IPS-18a (cell line): ENCODE data around the gene IQCM.

ENCODE experiments used
- H3K27ac ChIP-seq: one replicate; pipeline ENCODE4 v1.5.1; 2013; ENCODE audit warnings: low read length
- H3K27me3 ChIP-seq: one replicate; pipeline ENCODE4 v1.6.1; 2013; ENCODE audit warnings: mild to moderate bottlenecking, low read length; ENCODE audit not compliant: control insufficient read depth, insufficient read depth
- H3K36me3 ChIP-seq: one replicate; pipeline ENCODE4 v1.6.1; 2013; ENCODE audit warnings: low read depth, low read length; ENCODE audit not compliant: control insufficient read depth
- H3K4me1 ChIP-seq: one replicate; pipeline ENCODE4 v1.6.1; 2013; ENCODE audit warnings: low read depth, low read length; ENCODE audit not compliant: control insufficient read depth
- H3K4me3 ChIP-seq: one replicate; pipeline ENCODE4 v1.5.1; 2013; ENCODE audit warnings: low read length
- H3K9ac ChIP-seq: one replicate; pipeline ENCODE4 v1.6.1; 2013; ENCODE audit warnings: mild to moderate bottlenecking, low read length, moderate library complexity
- H3K9me3 ChIP-seq: one replicate; pipeline ENCODE4 v1.6.1; 2013; ENCODE audit warnings: low read depth, low read length; ENCODE audit not compliant: control insufficient read depth

IQCM gene

GRCh38 chr4:149728444-149728843 is 87.2 kb downstream of the IQCM start:
- H3K36me3 ChIP-seq = no peaks in the 10 kb centered on the region
- no peak overlapping the region for H3K9ac ChIP-seq

GRCh38 chr4:149727663-149728062 is 88.0 kb downstream of the IQCM start:
- H3K27ac ChIP-seq = no peak overlapping the region
- H3K4me1 ChIP-seq = no peaks in the 10 kb centered on the region
- H3K27me3 ChIP-seq = no peaks in the 10 kb centered on the region
- H3K36me3 ChIP-seq = no peaks in the 10 kb centered on the region
- H3K9ac ChIP-seq = no peak overlapping the region
- H3K4me3 ChIP-seq = no peak overlapping the region
- H3K9me3 ChIP-seq = no peaks in the 10 kb centered on the region

More at GRCh38 chr4:149728444-149728843, 87.2 kb downstream of the IQCM start:
- Histone ChIP-seq H3K4me1 (no peaks in the 10 kb centered on the region), H3K27ac (no peak overlapping the region), H3K4me3 (no peak overlapping the region), H3K9me3 (no peaks in the 10 kb centered on the region), H3K27me3 (no peaks in the 10 kb centered on the region)

GRCh38 chr4:149723065-149723464 is 92.6 kb downstream of the IQCM start:
- no peaks in the 10 kb centered on the region for H3K9me3 ChIP-seq
- H3K36me3 ChIP-seq = no peaks in the 10 kb centered on the region
- H3K9ac ChIP-seq = no peak overlapping the region

GRCh38 chr4:149719806-149720205 is 95.8 kb downstream of the IQCM start:
- Histone ChIP-seq H3K9me3 (peaks cover 5% of the 10 kb centered on the region), H3K27ac (no peak overlapping the region), H3K36me3 (no peaks in the 10 kb centered on the region), H3K9ac (no peak overlapping the region), H3K27me3 (no peaks in the 10 kb centered on the region), H3K4me3 (no peak overlapping the region), H3K4me1 (no peaks in the 10 kb centered on the region)

More at GRCh38 chr4:149723065-149723464, 92.6 kb downstream of the IQCM start:
- H3K4me1 ChIP-seq = no peaks in the 10 kb centered on the region
- no peak overlapping the region for H3K27ac ChIP-seq
- H3K4me3 ChIP-seq = no peak overlapping the region
- H3K27me3 ChIP-seq = no peaks in the 10 kb centered on the region

GRCh38 chr4:149719357-149719756 is 96.3 kb downstream of the IQCM start:
- H3K9me3 ChIP-seq = peaks cover 5% of the 10 kb centered on the region
- no peak overlapping the region for H3K9ac ChIP-seq
- no peaks in the 10 kb centered on the region for H3K36me3 ChIP-seq
- H3K4me1 ChIP-seq = no peaks in the 10 kb centered on the region
- H3K4me3 ChIP-seq = no peak overlapping the region
- H3K27ac ChIP-seq = no peak overlapping the region
- no peaks in the 10 kb centered on the region for H3K27me3 ChIP-seq

GRCh38 chr4:149718500-149718899 is 97.1 kb downstream of the IQCM start:
- no peak overlapping the region for H3K27ac ChIP-seq
- peaks cover 5% of the 10 kb centered on the region for H3K9me3 ChIP-seq
- no peaks in the 10 kb centered on the region for H3K36me3 ChIP-seq
- H3K4me3 ChIP-seq = no peak overlapping the region
- H3K27me3 ChIP-seq = no peaks in the 10 kb centered on the region
- H3K4me1 ChIP-seq = no peaks in the 10 kb centered on the region
- H3K9ac ChIP-seq = no peak overlapping the region

GRCh38 chr4:149716728-149717127 is 98.9 kb downstream of the IQCM start:
- no peak overlapping the region for H3K9ac ChIP-seq
- no peak overlapping the region for H3K27ac ChIP-seq
- no peak overlapping the region for H3K4me3 ChIP-seq

GRCh38 chr4:149715822-149716585 is 99.6 kb downstream of the IQCM start:
- no peak overlapping the region for H3K9ac ChIP-seq
- H3K36me3 ChIP-seq = no peaks in the 10 kb centered on the region
- H3K27ac ChIP-seq = no peak overlapping the region
- H3K4me1 ChIP-seq = no peaks in the 10 kb centered on the region
- no peak overlapping the region for H3K4me3 ChIP-seq
- H3K9me3 ChIP-seq = peaks cover 5% of the 10 kb centered on the region
- no peaks in the 10 kb centered on the region for H3K27me3 ChIP-seq

More at GRCh38 chr4:149716728-149717127, 98.9 kb downstream of the IQCM start:
- peaks cover 5% of the 10 kb centered on the region for H3K9me3 ChIP-seq
- no peaks in the 10 kb centered on the region for H3K4me1 ChIP-seq
- no peaks in the 10 kb centered on the region for H3K27me3 ChIP-seq
- H3K36me3 ChIP-seq = no peaks in the 10 kb centered on the region

- Histone ChIP-seq H3K9me3 (peaks cover 5% of the 10 kb centered on the region), H3K4me3 (no peak overlapping the region), H3K36me3 (no peaks in the 10 kb centered on the region), H3K9ac (no peak overlapping the region), H3K27ac (no peak overlapping the region), H3K4me1 (no peaks in the 10 kb centered on the region), H3K27me3 (no peaks in the 10 kb centered on the region)
Observed at GRCh38 chr4:149713031-149713430, 102.6 kb downstream of the IQCM start.

GRCh38 chr4:149711593-149712365 is 103.9 kb downstream of the IQCM start:
- Histone ChIP-seq H3K27ac (no peak overlapping the region), H3K4me3 (no peak overlapping the region), H3K9ac (no peak overlapping the region), H3K27me3 (no peaks in the 10 kb centered on the region), H3K4me1 (no peaks in the 10 kb centered on the region), H3K36me3 (no peaks in the 10 kb centered on the region), H3K9me3 (peaks cover 5% of the 10 kb centered on the region)

GRCh38 chr4:149709640-149710039 is 106.0 kb downstream of the IQCM start:
- Histone ChIP-seq H3K4me3 (no peak overlapping the region), H3K9ac (no peak overlapping the region), H3K4me1 (no peaks in the 10 kb centered on the region), H3K27me3 (no peaks in the 10 kb centered on the region), H3K27ac (no peak overlapping the region), H3K36me3 (no peaks in the 10 kb centered on the region), H3K9me3 (no peaks in the 10 kb centered on the region)
